Fibroblast of lung (primary cell): ENCODE measurements around the gene KCNH6. TPM values are rescaled to one million over a fixed set of nuclear protein-coding genes. Genes with fewer than 3 reads are reported as not detected.

ENCODE experiments used
- DNase-seq, 2 donors: peaks; one replicate each; pipeline versions ENCODE4 v3.0.0 to v3.0.0-alpha.2; 2010; ENCODE audit warnings: low read depth in 2 of 2
- H2AFZ ChIP-seq: 2 replicates; pipeline ENCODE4 v1.5.1; 2012; ENCODE audit warnings: low read length, control low read depth, inconsistent platforms
- H3K27ac ChIP-seq: 2 replicates; pipeline ENCODE4 v1.5.1; 2011; ENCODE audit warnings: low read length, control low read depth; ENCODE audit not compliant: insufficient read depth
- H3K27me3 ChIP-seq: 2 replicates; pipeline ENCODE4 v1.5.1; 2011; ENCODE audit warnings: mild to moderate bottlenecking, low read length; ENCODE audit not compliant: control insufficient read depth, insufficient read depth
- H3K36me3 ChIP-seq: 2 replicates; pipeline ENCODE4 v1.5.1; 2011; ENCODE audit warnings: low read length; ENCODE audit not compliant: control insufficient read depth, insufficient read depth
- H3K4me1 ChIP-seq: 2 replicates; pipeline ENCODE4 v1.5.1; 2011; ENCODE audit warnings: low read length; ENCODE audit not compliant: control insufficient read depth, insufficient read depth; ENCODE audit errors: extremely low read depth
- H3K4me2 ChIP-seq: 2 replicates; pipeline ENCODE4 v1.5.1; 2011; ENCODE audit warnings: low read length, control low read depth; ENCODE audit not compliant: insufficient read depth; ENCODE audit errors: extremely low read depth
- H3K4me3 ChIP-seq, 4 experiments: fragments of 200-600 bp in 1 of 4; sonication (generic) in 1 of 4; replicated peaks in 1 of 4; 2 replicates each; pipeline ENCODE4 v1.5.1; 2011 to 2016; ENCODE audit warnings: low read length in 4 of 4, low read depth in 3 of 4, mild to moderate bottlenecking in 3 of 4, control low read depth in 2 of 4, inconsistent platforms in 1 of 4, mixed read lengths in 1 of 4; ENCODE audit not compliant: insufficient read depth in 1 of 4; ENCODE audit errors: control extremely low read depth in 1 of 4
- H3K79me2 ChIP-seq: 2 replicates; pipeline ENCODE4 v1.5.1; 2012; ENCODE audit warnings: mild to moderate bottlenecking, low read length, inconsistent platforms; ENCODE audit not compliant: control insufficient read depth, insufficient read depth
- H3K9ac ChIP-seq: 2 replicates; pipeline ENCODE4 v1.5.1; 2011; ENCODE audit warnings: mild to moderate bottlenecking, low read length, control low read depth; ENCODE audit not compliant: insufficient read depth
- H3K9me3 ChIP-seq: 2 replicates; pipeline ENCODE4 v1.5.1; 2012; ENCODE audit warnings: low read depth, low read length; ENCODE audit not compliant: control insufficient read depth, insufficient read depth
- H4K20me1 ChIP-seq: 2 replicates; pipeline ENCODE4 v1.5.1; 2011; ENCODE audit warnings: low read length; ENCODE audit not compliant: control insufficient read depth, insufficient read depth; ENCODE audit errors: extremely low read depth
- EZH2 ChIP-seq: IDR thresholded peaks from 2 replicates; pipeline ENCODE4 v1.5.1; 2012; ENCODE audit warnings: low read length, control low read depth, mild to moderate bottlenecking; ENCODE audit errors: missing control alignments
- polyA plus RNA-seq, 2 donors: library from polyadenylated mRNA; depleted of rRNA in 1 of 2; stranded (reverse) in 1 of 2; unstranded in 1 of 2; fragments of >200 nt; gene quantifications; 2 replicates each; pipeline ENCODE4 v1.2.1, GENCODE V29; 2011 to 2012; ENCODE audit warnings: missing spikeins in 1 of 2
- total RNA-seq: library from RNA; depleted of rRNA; stranded (reverse); fragments of >200 nt; gene quantifications from 2 replicates; pipeline ENCODE4 v1.2.1, GENCODE V29; 2014
- TF ChIP-seq, protein P1 (sequence below), 2 donors: IDR thresholded peaks in 1 of 2; conservative IDR thresholded peaks in 1 of 2; 1 replicate in 1 of 2; 2 replicates in 1 of 2; pipeline ENCODE4 v1.5.1; 2011 to 2012; ENCODE audit warnings: low read length in 2 of 2, control low read depth in 1 of 2, inconsistent platforms in 1 of 2, low read depth in 1 of 2, mild to moderate bottlenecking in 1 of 2

Gene KCNH6
- total and polyA plus RNA-seq, 2 donors (not counting 1 experiment from before 2014, with no cell fraction given), result not detected

DNA sequence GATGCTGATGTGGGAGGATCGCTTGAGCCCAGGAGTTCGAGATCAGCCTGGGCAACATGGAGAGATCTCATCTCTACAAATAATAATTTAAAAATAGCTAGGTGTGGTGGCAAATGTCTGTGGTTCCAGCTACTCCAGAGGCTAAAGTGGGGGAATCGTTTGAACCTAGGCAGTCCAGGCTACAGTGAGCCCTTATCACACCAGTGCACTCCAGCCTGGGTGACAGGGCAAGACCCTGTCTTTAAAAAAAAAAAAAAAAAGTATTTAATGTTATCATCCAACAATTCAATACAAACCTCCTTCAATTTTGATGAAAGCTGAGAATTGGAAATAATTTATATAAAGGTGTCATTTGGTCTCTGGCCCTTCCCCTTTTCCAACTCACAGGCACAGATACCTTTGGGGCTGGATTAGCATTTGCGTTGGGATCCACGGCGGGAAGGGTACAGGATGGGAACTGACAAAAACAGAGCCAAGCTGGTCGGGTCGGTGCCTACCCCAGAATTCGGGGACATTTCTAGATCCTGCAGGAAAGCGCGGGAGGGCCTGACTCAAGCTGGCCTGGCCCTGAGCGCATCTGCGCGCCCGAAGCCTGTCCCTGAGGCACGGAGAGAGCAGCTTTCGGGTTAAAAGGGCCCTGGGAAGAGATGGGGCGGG is 26.3 kb downstream of the KCNH6 start:
- Histone ChIP-seq H2AFZ (peak overlapping the region; percentile 90), H3K27ac (peak overlapping the region; percentile 76), H3K9me3 (no peaks in the 10 kb centered on the region), H3K27me3 (no peaks in the 10 kb centered on the region), H3K4me1 (peaks cover 8% of the 10 kb centered on the region), H3K4me3 (peak overlapping the region; percentile 39 to 71 (median 64)), H3K9ac (peak overlapping the region; percentile 67), H3K36me3 (no peaks in the 10 kb centered on the region), H4K20me1 (peaks cover 3% of the 10 kb centered on the region), H3K4me2 (peak overlapping the region; percentile 86), H3K79me2 (peaks cover 40% of the 10 kb centered on the region)
- DNase-seq, result no peak
- TF ChIP-seq EZH2, result no peak
- TF ChIP-seq, protein P1, sequence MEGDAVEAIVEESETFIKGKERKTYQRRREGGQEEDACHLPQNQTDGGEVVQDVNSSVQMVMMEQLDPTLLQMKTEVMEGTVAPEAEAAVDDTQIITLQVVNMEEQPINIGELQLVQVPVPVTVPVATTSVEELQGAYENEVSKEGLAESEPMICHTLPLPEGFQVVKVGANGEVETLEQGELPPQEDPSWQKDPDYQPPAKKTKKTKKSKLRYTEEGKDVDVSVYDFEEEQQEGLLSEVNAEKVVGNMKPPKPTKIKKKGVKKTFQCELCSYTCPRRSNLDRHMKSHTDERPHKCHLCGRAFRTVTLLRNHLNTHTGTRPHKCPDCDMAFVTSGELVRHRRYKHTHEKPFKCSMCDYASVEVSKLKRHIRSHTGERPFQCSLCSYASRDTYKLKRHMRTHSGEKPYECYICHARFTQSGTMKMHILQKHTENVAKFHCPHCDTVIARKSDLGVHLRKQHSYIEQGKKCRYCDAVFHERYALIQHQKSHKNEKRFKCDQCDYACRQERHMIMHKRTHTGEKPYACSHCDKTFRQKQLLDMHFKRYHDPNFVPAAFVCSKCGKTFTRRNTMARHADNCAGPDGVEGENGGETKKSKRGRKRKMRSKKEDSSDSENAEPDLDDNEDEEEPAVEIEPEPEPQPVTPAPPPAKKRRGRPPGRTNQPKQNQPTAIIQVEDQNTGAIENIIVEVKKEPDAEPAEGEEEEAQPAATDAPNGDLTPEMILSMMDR (conservative IDR thresholded peaks at IDR 0.05 in 1 of 2, IDR thresholded peaks at IDR 0.05 in 1 of 2; ENCODE audit: low read depth in 1 of 2, low read length in 2 of 2), result no peak

DNA sequence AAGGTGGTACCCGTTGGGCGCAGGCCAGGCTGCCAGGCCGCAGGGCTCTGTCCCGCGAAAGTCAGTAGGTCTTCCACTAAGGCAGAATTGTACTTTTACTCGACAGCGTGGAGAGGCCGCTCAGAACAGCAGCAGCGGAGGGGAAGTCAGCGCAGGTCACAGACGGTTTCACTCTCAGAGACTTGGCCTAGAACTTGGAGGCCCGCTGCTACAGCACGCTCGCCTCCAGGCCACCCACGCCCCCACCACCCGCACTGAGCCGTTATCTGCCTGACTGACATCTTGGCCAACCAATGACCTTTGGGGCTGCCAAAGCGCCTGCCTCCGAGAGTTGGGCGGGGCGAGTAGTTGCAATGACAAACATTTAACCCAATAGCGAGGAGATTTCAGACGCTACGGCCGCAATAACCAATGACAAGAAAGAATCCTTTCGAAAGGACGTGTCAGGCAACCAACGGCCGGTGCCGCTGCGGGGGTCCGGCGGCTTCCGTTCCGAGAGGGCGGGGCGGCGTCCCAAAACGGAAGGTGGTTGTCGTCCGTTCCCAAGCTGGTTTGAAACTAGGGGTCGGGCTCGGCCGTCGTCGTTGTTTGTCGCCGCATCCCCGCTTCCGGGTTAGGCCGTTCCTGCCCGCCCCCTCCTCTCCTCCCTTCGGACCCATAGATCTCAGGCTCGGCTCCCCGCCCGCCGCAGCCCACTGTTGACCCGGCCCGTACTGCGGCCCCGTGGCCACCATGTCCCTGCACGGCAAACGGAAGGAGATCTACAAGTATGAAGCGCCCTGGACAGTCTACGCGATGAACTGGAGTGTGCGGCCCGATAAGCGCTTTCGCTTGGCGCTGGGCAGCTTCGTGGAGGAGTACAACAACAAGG is 27.0 kb downstream of the KCNH6 start, which contains the start of gene DCAF7:
Gene DCAF7, plus strand, starts transcription at position 532 of the 871 bp plus-strand sequence. Its CDS starts 201 bp downstream, at position 733.
- Histone ChIP-seq H3K27ac (peak within 1 kb of the TSS; percentile 77), H4K20me1 (peaks cover 3% of the 10 kb centered on the region), H2AFZ (peak within 1 kb of the TSS; percentile 90), H3K9ac (peak within 1 kb of the TSS; percentile 77), H3K27me3 (no peaks in the 10 kb centered on the region), H3K4me2 (peak within 1 kb of the TSS; percentile 92), H3K9me3 (no peaks in the 10 kb centered on the region), H3K36me3 (no peaks in the 10 kb centered on the region), H3K79me2 (peaks cover 47% of the 10 kb centered on the region), H3K4me1 (peaks cover 8% of the 10 kb centered on the region), H3K4me3 (peak within 1 kb of the TSS; percentile 54 to 93 (median 78))
- DNase-seq, result peak; percentile 100
- TF ChIP-seq EZH2, result no peak
- TF ChIP-seq, protein P1 (conservative IDR thresholded peaks at IDR 0.05 in 1 of 2, IDR thresholded peaks at IDR 0.05 in 1 of 2; ENCODE audit: low read depth in 1 of 2, low read length in 2 of 2), result no peak
